GM12892 (cell line): ENCODE results near the gene SYNE1.

Experiments
- POLR2A ChIP-seq: IDR thresholded peaks from 2 replicates; pipeline ENCODE4 v1.6.1; 2011; ENCODE audit warnings: low read depth, low read length, control low read depth
- TAF1 ChIP-seq: IDR thresholded peaks from 2 replicates; pipeline ENCODE4 v1.6.1; 2011; ENCODE audit warnings: low read depth, mild to moderate bottlenecking, control low read depth, low read length, borderline replicate concordance

DNA sequence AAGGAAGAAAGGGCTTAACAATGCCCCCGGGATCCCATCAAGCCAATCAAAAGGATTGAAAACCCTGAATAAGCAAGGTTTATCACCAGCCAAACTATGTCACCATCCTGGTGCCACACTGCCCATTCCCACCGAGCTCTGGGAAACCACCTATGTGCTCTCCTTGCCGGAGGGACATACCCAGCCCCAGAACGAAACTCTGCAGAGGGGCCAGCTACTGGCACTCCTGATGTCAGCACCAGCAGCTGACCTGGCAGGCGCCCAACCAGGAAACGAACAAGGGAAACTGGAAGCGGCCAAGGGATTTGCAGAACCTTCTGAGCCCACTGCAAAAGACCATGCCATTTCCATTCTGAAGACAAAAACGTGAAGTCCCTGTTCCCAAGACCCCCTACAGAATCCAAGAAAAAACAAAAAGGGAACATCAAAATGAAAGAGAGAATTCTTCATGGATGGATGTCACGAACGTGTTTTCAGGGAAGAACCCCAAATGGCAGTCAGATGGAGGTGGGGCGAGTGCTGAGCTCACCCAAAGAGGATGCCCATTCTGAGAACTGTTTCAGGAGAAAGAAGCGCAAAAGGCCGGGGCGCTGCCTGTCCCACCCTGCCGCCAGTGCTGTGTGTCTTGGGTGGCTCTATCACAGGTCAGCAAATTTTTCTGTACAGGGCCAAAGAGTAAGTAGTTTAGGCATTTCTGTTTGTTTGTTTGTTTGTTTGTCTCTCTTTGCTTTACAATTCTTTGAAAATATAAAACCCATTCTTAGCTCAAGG lies 524.5 kb downstream of the SYNE1 start:
- TF ChIP-seq POLR2A (no peak), TAF1 (no peak)
